Neuron (in vitro differentiated cells): Measurements from ENCODE around the gene IQSEC1.

Source experiments
- H2AFZ ChIP-seq: one replicate; pipeline ENCODE4 v1.6.1; 2013; ENCODE audit warnings: low read depth, mild to moderate bottlenecking, inconsistent platforms, low read length, moderate library complexity
- H3K27me3 ChIP-seq: one replicate; pipeline ENCODE4 v1.6.1; 2013; ENCODE audit warnings: low read length; ENCODE audit not compliant: insufficient read depth
- H3K36me3 ChIP-seq: one replicate; pipeline ENCODE4 v1.6.1; 2013; ENCODE audit warnings: low read length; ENCODE audit not compliant: insufficient read depth
- H3K4me1 ChIP-seq: one replicate; pipeline ENCODE4 v1.6.1; 2013; ENCODE audit warnings: low read length; ENCODE audit not compliant: insufficient read depth
- H3K4me3 ChIP-seq: 2 replicates; pipeline ENCODE4 v1.5.1; 2013; ENCODE audit warnings: mild to moderate bottlenecking, low read length, moderate library complexity
- H3K9me3 ChIP-seq: one replicate; pipeline ENCODE4 v1.6.1; 2013; ENCODE audit warnings: low read length

IQSEC1 gene

GRCh38 chr3:12967606-12968351 lies 105.5 kb downstream of the IQSEC1 start:
- Histone ChIP-seq H3K4me1 (peaks cover 25% of the 10 kb centered on the region), H3K36me3 (no peaks in the 10 kb centered on the region), H3K9me3 (no peaks in the 10 kb centered on the region), H3K4me3 (peak overlapping the region; percentile 80), H3K27me3 (no peaks in the 10 kb centered on the region), H2AFZ (no peak overlapping the region)

GRCh38 chr3:12966847-12967605 lies 106.2 kb downstream of the IQSEC1 start:
- Histone ChIP-seq H3K4me1 (peaks cover 25% of the 10 kb centered on the region), H3K36me3 (no peaks in the 10 kb centered on the region), H2AFZ (peak overlapping the region; percentile 9), H3K27me3 (no peaks in the 10 kb centered on the region), H3K9me3 (no peaks in the 10 kb centered on the region), H3K4me3 (peak overlapping the region; percentile 80)

GRCh38 chr3:12965999-12966846 lies 107.0 kb downstream of the IQSEC1 start:
- H3K9me3 ChIP-seq, result no peaks in the 10 kb centered on the region
- peak overlapping the region; percentile 80 for H3K4me3 ChIP-seq
- H2AFZ ChIP-seq, result no peak overlapping the region
- no peaks in the 10 kb centered on the region for H3K27me3 ChIP-seq
- no peaks in the 10 kb centered on the region for H3K36me3 ChIP-seq
- H3K4me1 ChIP-seq, result peaks cover 25% of the 10 kb centered on the region

- Histone ChIP-seq H3K9me3 (no peaks in the 10 kb centered on the region), H3K27me3 (no peaks in the 10 kb centered on the region), H3K36me3 (no peaks in the 10 kb centered on the region), H3K4me1 (peaks cover 25% of the 10 kb centered on the region), H2AFZ (no peak overlapping the region), H3K4me3 (no peak overlapping the region)
These were observed 108.3 kb downstream of the IQSEC1 start for GRCh38 chr3:12964711-12965612.

- H3K36me3 ChIP-seq, result no peaks in the 10 kb centered on the region
- no peaks in the 10 kb centered on the region for H3K27me3 ChIP-seq
- H3K9me3 ChIP-seq, result no peaks in the 10 kb centered on the region
- H2AFZ ChIP-seq, result no peak overlapping the region
- H3K4me1 ChIP-seq, result peaks cover 22% of the 10 kb centered on the region
- no peak overlapping the region for H3K4me3 ChIP-seq
These were observed 109.1 kb downstream of the IQSEC1 start for GRCh38 chr3:12963922-12964701.

GRCh38 chr3:12963231-12963896 lies 109.9 kb downstream of the IQSEC1 start:
- Histone ChIP-seq H3K4me1 (peaks cover 22% of the 10 kb centered on the region), H3K9me3 (no peaks in the 10 kb centered on the region)

GRCh38 chr3:12962292-12962691 lies 110.9 kb downstream of the IQSEC1 start:
- H2AFZ ChIP-seq, result no peak overlapping the region
- no peak overlapping the region for H3K4me3 ChIP-seq
- H3K9me3 ChIP-seq, result no peaks in the 10 kb centered on the region

More at GRCh38 chr3:12963231-12963896, 109.9 kb downstream of the IQSEC1 start:
- Histone ChIP-seq H2AFZ (no peak overlapping the region), H3K27me3 (no peaks in the 10 kb centered on the region), H3K36me3 (no peaks in the 10 kb centered on the region), H3K4me3 (no peak overlapping the region)

GRCh38 chr3:12961697-12962036 lies 111.6 kb downstream of the IQSEC1 start:
- Histone ChIP-seq H3K4me1 (peaks cover 18% of the 10 kb centered on the region), H3K36me3 (no peaks in the 10 kb centered on the region), H2AFZ (no peak overlapping the region), H3K27me3 (no peaks in the 10 kb centered on the region), H3K4me3 (no peak overlapping the region), H3K9me3 (no peaks in the 10 kb centered on the region)

More at GRCh38 chr3:12962292-12962691, 110.9 kb downstream of the IQSEC1 start:
- Histone ChIP-seq H3K27me3 (no peaks in the 10 kb centered on the region), H3K36me3 (no peaks in the 10 kb centered on the region), H3K4me1 (peaks cover 18% of the 10 kb centered on the region)

- Histone ChIP-seq H2AFZ (no peak overlapping the region), H3K27me3 (no peaks in the 10 kb centered on the region), H3K4me1 (peaks cover 13% of the 10 kb centered on the region), H3K36me3 (no peaks in the 10 kb centered on the region), H3K4me3 (no peak overlapping the region), H3K9me3 (no peaks in the 10 kb centered on the region)
These were observed 112.1 kb downstream of the IQSEC1 start for GRCh38 chr3:12961007-12961696.

- no peak overlapping the region for H2AFZ ChIP-seq
- peaks cover 6% of the 10 kb centered on the region for H3K4me1 ChIP-seq
- no peak overlapping the region for H3K4me3 ChIP-seq
- no peaks in the 10 kb centered on the region for H3K9me3 ChIP-seq
- H3K27me3 ChIP-seq, result no peaks in the 10 kb centered on the region
- H3K36me3 ChIP-seq, result no peaks in the 10 kb centered on the region
These were observed 112.7 kb downstream of the IQSEC1 start for GRCh38 chr3:12960497-12960896.

- Histone ChIP-seq H2AFZ (no peak overlapping the region), H3K4me1 (peaks cover under 1% of the 10 kb centered on the region), H3K27me3 (no peaks in the 10 kb centered on the region), H3K4me3 (no peak overlapping the region), H3K36me3 (no peaks in the 10 kb centered on the region), H3K9me3 (no peaks in the 10 kb centered on the region)
These were observed 113.3 kb downstream of the IQSEC1 start for GRCh38 chr3:12959838-12960378.
